HG03575 (cell line): Measurements from ENCODE around the gene RCAN3.

Experiments
- ATAC-seq: cut with Tn5 transposase; IDR thresholded peaks from one replicate; pipeline ENCODE4 v1.9.1; 2021; ENCODE audit not compliant: unreplicated experiment, insufficient number of reproducible peaks, low FRiP score; ENCODE audit errors: extremely low read depth

RCAN3 gene

DNA sequence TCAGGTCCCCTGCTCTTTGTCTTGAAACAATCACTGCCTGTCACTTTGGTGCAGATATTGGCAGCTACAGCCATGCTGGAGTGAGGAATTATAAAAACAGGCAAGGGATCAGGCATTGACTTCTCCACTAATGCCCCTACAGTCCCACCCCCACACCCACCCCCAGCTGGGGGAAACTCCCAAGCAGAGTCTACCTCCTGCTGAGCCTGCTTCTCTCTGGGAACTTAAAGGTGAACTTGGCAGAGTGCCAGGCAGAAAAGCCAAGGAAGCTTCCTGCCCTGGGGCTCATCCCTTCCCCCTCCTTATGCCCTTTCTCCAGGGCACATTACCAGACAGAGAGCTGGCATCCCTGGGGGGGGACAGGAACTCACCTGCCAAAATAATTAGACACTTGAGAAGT is 60.0 kb downstream of the RCAN3 start:
- ATAC-seq = no peak

DNA sequence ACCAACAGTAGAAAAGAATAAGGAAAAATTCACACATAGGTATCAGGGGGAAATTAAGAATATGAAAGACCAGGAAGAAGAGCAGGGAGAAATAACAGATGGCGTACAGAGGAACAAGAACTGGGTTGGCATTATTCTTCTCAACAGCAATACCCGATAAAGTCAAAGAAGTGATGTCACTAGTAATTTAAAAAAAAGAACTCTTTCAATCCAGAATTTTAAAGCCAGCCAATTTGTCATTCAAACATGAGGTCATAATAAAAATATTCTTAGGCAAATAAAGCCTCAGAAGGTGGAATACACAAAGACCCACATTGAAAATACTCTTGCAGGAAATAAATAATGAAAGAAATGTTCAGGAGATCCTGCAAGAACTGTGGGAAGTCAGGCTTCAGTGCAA is 62.1 kb downstream of the RCAN3 start:
- ATAC-seq = no peak

DNA sequence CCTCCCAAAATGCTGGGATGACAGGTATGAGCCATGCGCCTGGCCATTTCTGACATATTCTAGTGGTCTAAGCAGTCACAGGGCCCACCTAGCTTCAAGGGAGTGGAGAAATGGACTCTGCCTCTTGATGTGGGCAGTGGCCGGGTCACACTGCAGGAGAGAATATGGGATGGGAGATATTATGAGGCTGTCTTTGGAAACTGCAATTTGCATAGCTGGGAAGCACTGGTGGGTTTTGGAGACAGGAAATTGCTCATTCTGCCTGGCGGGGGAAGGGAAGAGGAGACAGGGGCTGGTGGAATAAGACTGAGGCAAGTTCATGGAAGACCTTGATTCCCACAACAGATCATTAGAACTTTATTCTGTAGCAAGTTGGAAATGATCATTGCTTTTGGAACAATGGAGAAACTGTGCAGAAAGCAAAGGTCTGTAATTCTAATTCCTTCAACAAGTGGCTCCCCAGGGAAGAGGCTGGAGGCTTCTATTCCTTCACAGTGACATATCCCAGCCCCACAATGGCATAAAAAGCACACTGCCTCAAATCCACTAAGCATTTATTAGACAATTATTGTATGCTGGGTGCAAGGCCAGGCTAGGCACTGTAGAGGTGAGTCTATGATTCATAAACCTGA is 63.7 kb downstream of the RCAN3 start:
- no peak for ATAC-seq

DNA sequence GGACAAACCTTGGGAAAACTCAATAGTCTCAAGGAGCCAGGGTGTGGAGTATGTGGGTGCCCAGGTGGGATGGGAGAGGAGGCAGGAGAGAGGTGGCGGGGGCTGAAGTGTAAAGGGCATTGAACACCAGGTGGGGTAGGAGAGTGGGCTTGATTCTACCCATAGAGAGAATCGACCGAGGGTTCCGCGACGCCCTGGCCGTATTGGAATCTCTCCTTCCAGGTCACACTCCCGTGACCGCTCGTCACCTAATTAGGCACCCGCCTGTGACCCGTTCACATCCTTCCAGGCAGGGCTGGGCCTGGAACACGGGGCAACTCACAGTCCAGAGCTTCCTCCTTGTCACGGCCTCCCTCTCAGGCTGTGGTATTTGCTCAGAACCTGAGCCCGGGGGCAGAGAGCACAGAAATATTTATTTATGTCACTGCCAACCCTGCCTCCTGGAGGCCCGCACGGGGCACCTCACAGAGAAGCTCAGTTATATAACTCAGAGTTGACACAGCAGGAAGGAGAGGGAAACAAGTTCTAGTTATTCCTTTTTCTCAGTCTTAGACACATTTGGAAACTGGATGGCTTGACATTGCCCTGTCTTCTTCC is 65.3 kb downstream of the RCAN3 start:
- ATAC-seq = no peak

DNA sequence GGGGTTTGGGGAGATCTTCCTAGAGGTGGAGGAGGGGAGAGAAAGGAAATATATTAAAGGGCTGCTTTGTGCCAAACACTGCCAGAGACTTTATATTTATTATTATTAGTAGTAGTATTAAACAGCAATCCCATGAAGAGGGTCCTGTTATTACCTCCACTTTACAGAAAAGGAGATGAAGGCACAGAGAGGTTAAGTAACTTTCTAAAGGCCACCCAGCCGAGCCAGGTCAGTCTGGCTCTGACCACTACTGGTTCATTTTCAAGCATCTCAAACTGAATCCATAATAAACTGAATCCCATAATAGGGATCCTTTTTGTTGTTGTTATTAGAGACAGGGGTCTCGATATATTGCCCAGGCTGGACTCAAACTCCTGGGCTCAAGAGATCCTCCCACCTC is 65.8 kb downstream of the RCAN3 start:
- no peak for ATAC-seq

DNA sequence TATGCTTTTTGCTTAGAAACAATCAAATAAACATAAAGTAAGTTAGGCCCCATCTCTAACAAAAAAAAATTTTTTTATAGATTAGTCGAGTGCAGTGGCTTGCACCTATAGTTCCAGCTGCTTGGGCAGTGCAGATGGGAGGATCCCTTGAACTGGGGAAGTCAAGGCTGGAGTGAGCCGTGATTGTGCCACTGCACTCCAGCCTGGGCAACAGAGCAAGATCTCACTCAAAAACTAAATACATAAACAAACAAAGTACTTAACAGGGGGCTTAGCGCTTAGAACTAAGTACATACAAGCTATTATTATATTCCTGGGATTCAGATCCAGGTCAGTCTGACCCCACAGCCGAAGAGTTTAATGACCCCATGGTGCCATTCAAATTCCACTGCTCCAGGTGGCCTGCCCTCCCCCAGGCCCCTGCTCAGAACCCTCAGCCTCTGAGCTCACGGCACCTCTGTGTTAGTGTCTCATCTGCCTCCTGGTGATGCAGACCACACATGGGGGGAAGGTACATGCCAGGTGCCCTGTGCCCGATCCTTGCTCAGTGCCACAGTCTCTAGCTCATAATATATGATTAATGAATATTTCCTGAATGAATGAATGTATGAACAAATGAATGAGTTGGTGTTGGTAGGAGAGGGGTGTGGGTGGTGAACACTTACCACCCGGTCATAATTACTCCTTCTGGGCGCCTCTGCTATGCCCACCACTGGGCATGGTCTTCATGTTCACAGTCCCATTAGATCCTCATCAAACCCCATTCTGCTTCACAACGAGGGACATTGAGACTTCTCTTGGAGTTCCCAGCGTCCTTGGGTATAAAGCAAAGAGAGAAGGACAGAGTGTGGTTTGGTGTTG is 67.9 kb downstream of the RCAN3 start:
- no peak for ATAC-seq

DNA sequence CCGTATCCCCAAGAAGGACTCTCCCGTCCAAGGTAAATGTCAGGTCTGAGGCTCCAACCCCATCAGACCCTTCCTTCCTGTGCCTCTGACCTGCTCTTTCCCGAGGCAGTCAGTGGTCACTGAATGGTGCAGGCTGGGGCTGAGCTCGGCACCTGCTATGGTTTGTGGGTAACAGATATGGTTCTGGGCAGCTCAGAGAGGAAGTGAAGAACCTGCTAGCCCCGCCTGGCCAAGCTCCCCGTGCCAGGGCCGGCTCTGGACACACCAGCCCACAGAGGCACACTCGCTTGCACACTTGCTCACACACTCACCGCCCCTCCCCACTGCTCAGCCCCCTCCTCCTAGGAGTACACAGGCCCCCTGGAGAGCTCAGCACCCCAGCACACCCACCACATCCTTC is 69.7 kb downstream of the RCAN3 start:
- ATAC-seq = no peak

DNA sequence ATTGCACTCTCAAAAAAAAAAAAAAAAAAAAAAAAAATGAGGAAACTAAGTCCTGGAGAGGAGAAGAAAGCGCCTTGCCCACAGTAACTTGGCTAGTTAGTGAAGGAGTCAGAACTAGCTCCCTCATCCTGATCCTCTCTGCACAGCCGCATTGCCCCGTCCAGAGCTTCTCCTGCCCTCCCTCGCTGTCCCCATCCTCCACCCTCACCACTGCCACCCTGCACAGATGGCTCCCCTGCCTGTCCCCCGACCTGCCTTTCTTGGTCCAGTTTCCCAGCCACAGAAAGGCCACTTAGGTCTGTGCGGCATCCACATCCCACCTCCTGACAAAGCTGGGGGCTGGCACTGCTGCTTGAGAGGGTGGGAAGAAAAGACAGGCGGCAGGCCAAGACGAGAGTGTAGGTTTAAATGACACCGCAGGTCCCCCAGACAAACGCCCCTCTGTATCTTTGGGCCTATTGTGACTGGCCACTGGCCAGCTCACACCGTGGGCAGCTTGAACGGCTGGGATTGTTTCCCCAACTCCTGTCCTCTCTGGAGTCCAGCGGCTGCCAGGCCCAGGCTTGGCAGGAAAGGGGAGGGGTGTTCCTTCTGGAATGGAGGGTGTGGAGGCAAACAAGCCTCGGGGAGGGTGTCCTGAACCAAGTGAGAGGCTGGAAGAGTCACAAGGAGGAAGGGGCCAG is 73.4 kb downstream of the RCAN3 start:
- ATAC-seq = no peak

DNA sequence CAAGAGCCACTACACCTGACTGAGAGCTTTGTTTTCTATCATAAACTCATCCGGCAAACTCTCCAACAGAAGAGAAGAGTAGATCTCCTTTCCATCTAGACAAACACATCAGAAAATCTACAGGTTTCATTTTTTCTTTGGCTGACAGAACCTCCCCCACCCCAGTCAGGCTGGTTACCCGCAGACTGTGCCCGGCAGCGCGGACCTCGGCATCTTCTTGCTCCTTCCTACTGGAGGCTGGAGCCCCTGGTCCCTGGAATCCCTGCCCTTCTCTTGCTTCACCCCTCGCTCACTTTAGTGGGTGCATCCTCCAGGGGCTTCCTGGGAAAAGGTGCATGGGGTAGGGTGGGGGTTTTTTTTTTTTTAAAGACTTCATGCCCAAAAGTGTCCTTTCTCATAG is 76.2 kb downstream of the RCAN3 start:
- no peak for ATAC-seq

DNA sequence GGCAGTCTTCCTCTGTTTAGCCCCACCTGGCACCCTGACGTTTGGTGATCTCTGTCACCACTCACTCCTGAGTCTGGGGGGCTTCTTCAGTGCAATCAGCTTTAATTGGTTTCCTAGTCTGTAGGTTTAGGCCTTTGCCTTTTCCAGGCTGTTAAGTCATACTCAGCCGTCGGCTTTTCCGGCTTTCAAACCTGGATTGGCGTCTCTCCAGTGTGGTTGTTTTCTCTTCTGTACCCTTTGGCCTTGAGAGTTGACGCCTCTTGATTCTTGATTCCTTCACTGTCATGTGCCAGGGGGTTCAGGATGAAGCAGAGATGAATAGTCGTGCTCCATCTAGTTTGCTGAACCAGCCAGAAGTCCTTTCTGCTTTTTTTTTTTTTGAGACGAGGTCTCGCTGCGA is 78.1 kb downstream of the RCAN3 start:
- no peak for ATAC-seq

DNA sequence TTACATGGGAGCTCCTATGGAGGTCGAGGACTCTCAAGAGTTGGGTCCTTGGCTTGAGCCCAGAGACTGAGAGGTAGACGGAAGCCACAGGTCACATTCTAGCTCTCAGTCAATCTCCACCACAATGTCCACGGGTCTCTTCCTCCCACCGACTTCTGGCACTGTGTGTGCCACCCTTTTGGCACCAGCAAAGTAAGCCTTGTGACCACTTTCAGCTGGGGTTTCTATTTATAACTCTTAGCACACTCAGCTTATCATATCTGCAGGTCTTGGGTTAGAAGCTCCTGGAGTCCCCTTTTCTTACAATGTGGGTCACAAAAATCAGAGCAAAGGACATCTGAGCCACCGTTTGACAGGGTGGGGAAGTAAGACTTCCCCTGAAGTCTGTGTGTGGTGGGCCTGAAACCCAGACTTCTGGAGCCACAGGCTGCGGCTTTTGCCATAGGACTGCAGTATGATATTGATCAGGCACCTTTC is 81.6 kb downstream of the RCAN3 start:
- no peak for ATAC-seq

DNA sequence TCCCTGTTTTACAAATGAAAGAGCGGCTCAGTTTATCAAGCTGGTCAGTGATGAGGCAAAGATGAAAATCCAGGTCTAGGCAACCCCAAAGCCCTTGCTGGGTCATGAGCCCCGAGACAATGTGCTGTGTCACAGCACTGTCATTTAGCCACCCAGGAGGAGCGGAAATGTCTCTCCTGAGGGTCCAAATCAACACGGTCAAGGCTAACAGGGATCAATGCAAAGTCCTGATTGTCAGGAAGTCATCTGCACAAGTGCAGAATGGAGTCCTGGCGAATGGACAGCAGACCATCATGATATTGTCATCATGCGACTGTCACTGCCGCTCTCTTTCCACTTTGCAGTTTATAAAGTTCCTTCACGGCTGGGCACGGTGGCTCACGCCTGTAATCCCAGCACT is 83.5 kb downstream of the RCAN3 start:
- no peak for ATAC-seq

DNA sequence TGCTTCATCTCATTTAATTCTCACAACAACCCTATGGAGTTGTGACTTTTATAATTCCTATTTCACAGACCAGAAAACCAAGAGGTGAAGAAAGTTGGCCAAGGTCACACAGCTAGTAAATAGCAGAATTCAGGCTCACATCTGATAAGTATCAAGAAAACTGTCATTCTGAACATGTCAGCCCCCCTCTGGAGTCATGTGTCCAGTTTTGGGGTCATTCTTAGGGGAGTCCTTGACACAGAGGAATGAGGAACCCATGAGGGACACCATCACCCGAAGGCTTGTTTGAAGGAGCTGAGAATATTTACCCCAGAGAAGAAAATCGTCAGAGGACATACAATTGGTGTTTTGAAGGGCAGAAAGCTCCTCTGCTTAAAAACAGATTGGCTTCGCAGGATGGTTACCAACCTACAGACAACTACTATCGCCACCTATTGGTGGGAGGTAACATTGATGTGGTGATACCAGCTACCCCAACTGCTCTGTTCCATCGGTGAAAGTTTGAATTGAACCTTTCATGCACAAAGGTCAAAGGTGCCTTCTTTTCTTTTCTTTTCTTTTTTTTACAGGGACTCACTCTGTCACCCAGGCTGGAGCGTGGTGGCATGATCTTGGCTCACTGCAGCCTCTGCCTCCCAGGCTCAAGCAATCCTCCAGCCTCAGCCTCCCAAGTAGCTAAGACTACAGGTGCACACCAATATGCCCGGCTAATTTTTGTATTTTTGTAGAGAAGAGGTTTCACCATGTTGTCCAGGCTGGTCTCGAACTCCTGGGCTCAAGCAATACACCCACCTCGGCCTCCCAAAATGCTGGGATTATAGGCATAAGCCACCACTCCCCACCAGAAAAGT is 84.6 kb downstream of the RCAN3 start:
- ATAC-seq = no peak

DNA sequence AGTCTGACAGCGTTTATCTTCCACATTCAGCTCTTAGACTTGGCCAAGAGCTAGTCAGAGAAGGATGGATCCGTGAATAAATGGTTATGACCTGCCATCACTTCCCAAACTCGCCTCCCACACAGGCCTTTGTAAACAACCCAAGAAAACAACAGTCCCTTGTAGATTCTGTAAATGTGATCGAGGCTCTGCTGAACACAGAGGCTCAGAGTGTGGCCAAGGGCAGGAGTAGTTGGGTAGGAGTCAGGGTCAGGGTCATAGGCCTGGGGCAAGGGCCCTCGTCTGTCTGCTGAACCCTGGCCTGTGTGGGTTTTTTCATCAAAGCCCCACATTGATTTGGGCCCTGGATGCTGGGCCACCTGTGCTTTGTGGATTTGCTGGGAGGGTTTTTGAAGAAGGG is 85.9 kb downstream of the RCAN3 start:
- no peak for ATAC-seq

DNA sequence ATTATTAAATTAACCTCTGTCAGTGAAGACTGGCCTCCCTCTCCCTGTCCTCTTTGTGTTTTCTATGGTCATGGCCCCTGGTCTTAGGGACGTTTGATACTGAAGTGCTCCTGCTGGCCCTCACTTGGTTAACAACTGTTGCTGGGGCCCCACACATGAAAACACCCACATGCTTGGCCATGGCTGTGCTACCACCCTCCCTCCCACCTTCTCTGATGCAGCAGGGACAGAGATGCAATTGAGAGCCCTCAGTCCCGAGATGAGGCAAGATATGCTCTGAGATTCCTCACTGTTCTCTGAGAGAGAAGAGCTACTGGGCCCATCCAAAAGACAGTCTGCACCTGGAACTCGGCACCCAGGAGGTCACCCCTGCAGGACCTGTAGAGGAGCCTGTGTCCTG is 86.6 kb downstream of the RCAN3 start:
- no peak for ATAC-seq
